Mesendoderm (in vitro differentiated cells): ENCODE measurements around the gene KIAA1217.

Experiments used
- DNase-seq: peaks from one replicate; pipeline ENCODE4 v3.0.0; 2013
- H2AK5ac ChIP-seq: 2 replicates; pipeline ENCODE4 v1.6.1; 2013; ENCODE audit warnings: low read length, inconsistent platforms
- H2BK120ac ChIP-seq: 2 replicates; pipeline ENCODE4 v1.6.1; 2013; ENCODE audit warnings: low read depth, mild to moderate bottlenecking, low read length, moderate library complexity, mixed read lengths
- H2BK15ac ChIP-seq: replicated peaks from 2 replicates; pipeline ENCODE4 v1.6.1; 2013; ENCODE audit warnings: low read depth, mild to moderate bottlenecking, moderate library complexity
- H2BK5ac ChIP-seq: 2 replicates; pipeline ENCODE4 v1.6.1; 2013; ENCODE audit warnings: low read length, inconsistent platforms
- H3K18ac ChIP-seq: 2 replicates; pipeline ENCODE4 v1.6.1; 2013; ENCODE audit warnings: mild to moderate bottlenecking, low read length, mixed read lengths
- H3K23ac ChIP-seq: one replicate; pipeline ENCODE4 v1.6.1; 2013; ENCODE audit warnings: low read length
- H3K27ac ChIP-seq: 2 replicates; pipeline ENCODE4 v1.5.1; 2013; ENCODE audit warnings: low read depth, mild to moderate bottlenecking, inconsistent platforms, low read length, moderate library complexity
- H3K27me3 ChIP-seq: 2 replicates; pipeline ENCODE4 v1.6.1; 2013; ENCODE audit warnings: low read length, control low read depth, mild to moderate bottlenecking, inconsistent platforms; ENCODE audit not compliant: insufficient read depth, poor library complexity
- H3K36me3 ChIP-seq: 2 replicates; pipeline ENCODE4 v1.6.1; 2013; ENCODE audit warnings: low read length, inconsistent platforms; ENCODE audit not compliant: control insufficient read depth, insufficient read depth
- H3K4ac ChIP-seq: one replicate; pipeline ENCODE4 v1.6.1; 2013; ENCODE audit warnings: low read depth, mild to moderate bottlenecking, low read length, moderate library complexity
- H3K4me1 ChIP-seq: 2 replicates; pipeline ENCODE4 v1.6.1; 2013; ENCODE audit warnings: low read depth, low read length, inconsistent platforms; ENCODE audit not compliant: control insufficient read depth
- H3K4me2 ChIP-seq: 2 replicates; pipeline ENCODE4 v1.6.1; 2013; ENCODE audit warnings: low read length
- H3K4me3 ChIP-seq: 2 replicates; pipeline ENCODE4 v1.5.1; 2013; ENCODE audit warnings: mild to moderate bottlenecking, low read length
- H3K56ac ChIP-seq: one replicate; pipeline ENCODE4 v1.6.1; 2013; ENCODE audit warnings: low read length
- H3K79me1 ChIP-seq: 2 replicates; pipeline ENCODE4 v1.6.1; 2013; ENCODE audit warnings: low read length, inconsistent platforms
- H3K79me2 ChIP-seq: 2 replicates; pipeline ENCODE4 v1.6.1; 2013; ENCODE audit warnings: mild to moderate bottlenecking, low read length; ENCODE audit not compliant: control insufficient read depth, insufficient read depth
- H3K9ac ChIP-seq: 2 replicates; pipeline ENCODE4 v1.6.1; 2013; ENCODE audit warnings: low read length, inconsistent platforms
- H4K5ac ChIP-seq: one replicate; pipeline ENCODE4 v1.6.1; 2013; ENCODE audit warnings: low read length
- H4K8ac ChIP-seq: one replicate; pipeline ENCODE4 v1.6.1; 2013; ENCODE audit warnings: low read depth, mild to moderate bottlenecking, control low read depth, low read length, moderate library complexity
- WGBS: extraction: QIAGEN DNeasy Blood & Tissue Kit; methylation state at CpG from one replicate; pipeline ENCODE4 v1.1.7; 2013; ENCODE audit warnings: low lambda C conversion rate, missing lambda C conversion rate; ENCODE audit not compliant: insufficient coverage; ENCODE audit errors: extremely low coverage; 5-methylcytosine and 5-hydroxymethylcytosine counted together

KIAA1217 gene

GRCh38 chr10:24561453-24561852, 352.5 kb downstream of the KIAA1217 start:
- Histone ChIP-seq H3K4me3 (no peak overlapping the region), H3K4ac (no peak overlapping the region), H3K27ac (no peak overlapping the region), H3K27me3 (no peaks in the 10 kb centered on the region), H3K9ac (no peak overlapping the region), H3K79me2 (no peaks in the 10 kb centered on the region), H3K79me1 (no peaks in the 10 kb centered on the region), H2BK15ac (no peak overlapping the region), H3K36me3 (no peaks in the 10 kb centered on the region), H2AK5ac (no peak overlapping the region), H3K18ac (no peak overlapping the region), H3K23ac (no peak overlapping the region), H3K4me1 (no peaks in the 10 kb centered on the region), H3K4me2 (no peak overlapping the region), H2BK5ac (no peak overlapping the region), H4K5ac (no peak overlapping the region), H3K56ac (no peak overlapping the region), H2BK120ac (no peak overlapping the region), H4K8ac (no peak overlapping the region)
- no peak for DNase-seq
- WGBS, result no CpG with 5 or more reads among the region's 3 CpGs

DNA sequence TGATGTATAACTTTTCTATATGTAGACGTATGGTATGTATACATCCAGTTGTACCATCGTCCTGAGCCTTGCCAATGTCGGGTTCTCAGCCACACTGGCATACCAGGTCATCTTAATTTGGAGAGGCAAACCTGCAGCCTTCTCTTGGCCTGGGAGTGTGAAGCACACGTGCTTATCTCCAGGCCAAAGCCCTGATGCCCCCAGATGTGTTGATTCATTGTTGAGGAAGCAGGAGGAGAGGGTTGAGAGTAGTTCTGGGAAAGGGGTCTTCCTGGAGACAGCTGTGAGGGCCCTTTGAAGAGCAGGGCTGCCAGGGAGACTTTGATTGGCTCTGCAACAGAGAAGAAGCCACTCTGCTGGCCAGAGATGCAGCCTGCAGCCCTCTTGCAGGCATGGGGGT, 359.1 kb downstream of the KIAA1217 start:
- Histone ChIP-seq H3K27ac (no peak overlapping the region), H4K5ac (no peak overlapping the region), H2BK120ac (no peak overlapping the region), H3K18ac (no peak overlapping the region), H3K79me2 (no peaks in the 10 kb centered on the region), H3K56ac (no peak overlapping the region), H2AK5ac (no peak overlapping the region), H3K36me3 (no peaks in the 10 kb centered on the region), H4K8ac (no peak overlapping the region), H3K4me2 (no peak overlapping the region), H3K4me3 (no peak overlapping the region), H3K4me1 (no peaks in the 10 kb centered on the region), H3K9ac (no peak overlapping the region), H3K23ac (no peak overlapping the region), H2BK15ac (no peak overlapping the region), H2BK5ac (no peak overlapping the region), H3K79me1 (no peaks in the 10 kb centered on the region), H3K4ac (no peak overlapping the region), H3K27me3 (no peaks in the 10 kb centered on the region)
- WGBS, result no CpG with 5 or more reads among the region's 4 CpGs
- no peak for DNase-seq

GRCh38 chr10:24569330-24569796, 360.4 kb downstream of the KIAA1217 start:
- H3K9ac ChIP-seq, result no peak overlapping the region
- no CpG with 5 or more reads among the region's 13 CpGs for WGBS

DNA sequence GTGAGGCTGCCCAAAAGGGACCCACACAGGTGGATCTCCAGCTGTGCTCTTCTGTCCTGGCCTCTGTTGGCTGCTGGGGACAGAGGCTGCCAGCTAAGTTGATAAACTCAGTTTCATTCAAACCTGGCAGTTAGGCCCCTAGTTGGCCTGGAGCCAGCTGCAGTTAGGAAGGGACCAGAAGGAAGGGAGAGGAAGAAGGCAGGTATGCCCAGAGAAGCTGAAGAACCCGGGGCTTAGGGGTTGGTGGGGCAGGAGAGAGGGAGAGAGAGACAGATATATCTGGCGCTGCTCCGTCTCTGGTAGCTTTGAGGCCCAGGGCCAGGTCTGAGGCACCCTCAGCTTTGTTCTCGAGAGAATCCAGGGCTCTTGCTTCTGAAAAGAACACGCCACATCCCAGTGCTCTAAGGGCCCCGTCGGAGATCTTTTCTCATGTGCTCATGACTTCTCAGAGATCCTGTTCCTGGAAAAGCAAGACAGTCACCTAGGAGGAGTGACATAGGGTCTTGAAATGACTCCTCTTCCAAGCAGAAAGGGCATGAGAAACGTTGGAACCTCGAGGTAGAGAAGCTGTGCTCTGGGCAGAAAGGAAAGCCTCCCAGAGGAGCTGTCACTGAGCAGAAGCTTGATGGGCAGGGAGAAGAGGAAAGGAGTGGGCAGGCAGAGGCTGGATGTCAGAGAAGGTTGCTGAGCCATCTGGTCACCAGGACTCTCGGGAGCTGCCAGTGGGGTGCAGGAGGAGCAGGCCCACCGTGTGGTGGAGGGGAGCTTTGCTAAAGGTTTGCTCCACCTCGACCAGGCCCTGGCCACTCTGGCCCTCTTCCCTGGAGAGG, 361.1 kb downstream of the KIAA1217 start:
- no peak overlapping the region for H3K9ac ChIP-seq
- no peak overlapping the region for H4K5ac ChIP-seq
- no peak overlapping the region for H2BK120ac ChIP-seq
- no peak overlapping the region for H3K4me3 ChIP-seq
- H3K79me2 ChIP-seq, result no peaks in the 10 kb centered on the region
- H2AK5ac ChIP-seq, result no peak overlapping the region
- no peak overlapping the region for H3K18ac ChIP-seq
- no peaks in the 10 kb centered on the region for H3K4me1 ChIP-seq
- no peak overlapping the region for H3K4ac ChIP-seq
- H3K27ac ChIP-seq, result no peak overlapping the region
- H2BK5ac ChIP-seq, result no peak overlapping the region
- H3K27me3 ChIP-seq, result no peaks in the 10 kb centered on the region
- no peak overlapping the region for H3K23ac ChIP-seq
- H2BK15ac ChIP-seq, result no peak overlapping the region
- no peak overlapping the region for H4K8ac ChIP-seq
- H3K4me2 ChIP-seq, result no peak overlapping the region
- no peak for DNase-seq
- no peaks in the 10 kb centered on the region for H3K79me1 ChIP-seq
- H3K36me3 ChIP-seq, result no peaks in the 10 kb centered on the region
- no CpG with 5 or more reads among the region's 12 CpGs for WGBS
- no peak overlapping the region for H3K56ac ChIP-seq

More at GRCh38 chr10:24569330-24569796, 360.4 kb downstream of the KIAA1217 start:
- Histone ChIP-seq H3K56ac (no peak overlapping the region), H3K36me3 (no peaks in the 10 kb centered on the region), H3K27me3 (no peaks in the 10 kb centered on the region), H3K23ac (no peak overlapping the region), H3K79me2 (no peaks in the 10 kb centered on the region), H4K5ac (no peak overlapping the region), H3K4me1 (no peaks in the 10 kb centered on the region), H4K8ac (no peak overlapping the region), H2BK5ac (no peak overlapping the region), H3K18ac (no peak overlapping the region), H3K4ac (no peak overlapping the region), H3K4me2 (no peak overlapping the region), H2BK120ac (no peak overlapping the region), H3K79me1 (no peaks in the 10 kb centered on the region), H3K4me3 (no peak overlapping the region), H2AK5ac (no peak overlapping the region), H2BK15ac (no peak overlapping the region), H3K27ac (no peak overlapping the region)
- no peak for DNase-seq

DNA sequence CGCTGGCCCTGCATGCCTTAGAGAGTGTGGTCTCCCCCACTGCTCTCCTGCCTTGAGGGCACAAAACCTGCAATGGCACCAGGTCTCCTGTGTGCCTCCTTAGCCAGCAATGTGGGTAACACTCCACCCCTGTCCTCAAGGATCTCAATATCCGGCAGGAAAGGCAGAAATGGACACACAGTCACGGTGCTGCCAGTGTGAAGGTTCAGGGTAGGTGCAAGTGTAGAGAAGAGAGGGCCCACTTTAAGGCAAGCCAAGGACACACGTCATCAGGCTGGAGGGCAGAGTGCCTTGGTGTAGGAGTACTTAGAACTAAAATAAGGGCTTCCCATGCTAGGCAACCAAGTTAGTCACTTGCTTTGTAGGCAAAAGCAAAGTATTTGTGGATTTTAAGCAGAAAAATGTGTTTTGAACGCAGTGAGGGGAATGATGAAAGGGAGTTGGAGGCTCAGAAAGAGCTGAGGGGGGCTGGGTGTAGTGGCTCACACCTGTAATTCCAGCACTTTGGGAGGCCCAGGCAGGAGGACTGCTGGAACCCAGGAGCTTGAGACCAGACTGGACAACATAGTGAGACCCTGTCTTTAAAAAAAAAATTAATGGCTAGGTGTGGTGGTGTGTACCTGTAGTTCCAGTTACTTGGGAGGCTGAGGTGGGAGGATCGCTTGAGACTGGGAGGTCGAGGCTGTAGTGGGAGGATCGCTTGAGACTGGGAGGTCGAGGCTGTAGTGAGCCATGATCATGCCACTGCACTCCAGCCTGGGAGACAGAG, 361.9 kb downstream of the KIAA1217 start:
- H3K4me3 ChIP-seq, result no peak overlapping the region
- no peak overlapping the region for H2BK15ac ChIP-seq
- no peak overlapping the region for H4K8ac ChIP-seq
- no peaks in the 10 kb centered on the region for H3K4me1 ChIP-seq
- H3K36me3 ChIP-seq, result no peaks in the 10 kb centered on the region
- H2BK5ac ChIP-seq, result no peak overlapping the region
- H3K4ac ChIP-seq, result no peak overlapping the region
- no peaks in the 10 kb centered on the region for H3K79me2 ChIP-seq
- no peak overlapping the region for H3K27ac ChIP-seq
- no peak overlapping the region for H3K4me2 ChIP-seq
- no peak overlapping the region for H4K5ac ChIP-seq
- no peak overlapping the region for H2BK120ac ChIP-seq
- H3K56ac ChIP-seq, result no peak overlapping the region
- no peak overlapping the region for H3K23ac ChIP-seq
- no CpG with 5 or more reads among the region's 9 CpGs for WGBS
- H2AK5ac ChIP-seq, result no peak overlapping the region
- H3K18ac ChIP-seq, result no peak overlapping the region
- H3K27me3 ChIP-seq, result no peaks in the 10 kb centered on the region
- H3K79me1 ChIP-seq, result no peaks in the 10 kb centered on the region
- H3K9ac ChIP-seq, result no peak overlapping the region
- no peak for DNase-seq
